Adrenal gland (tissue), 5 donors: ENCODE measurements around the gene TEDC1.

Experiments
- CTCF ChIP-seq, 6 experiments: fragments of 450-650 bp in 4 of 6; fragments of 200-600 bp in 2 of 6; sonication (generic) in 1 of 6; IDR thresholded peaks; 1 replicate in 5 of 6; 2 replicates in 1 of 6; pipeline versions ENCODE4 v1.5.1 to v1.8.0; 2016 to 2021; ENCODE audit warnings: antibody characterized with exemption in 6 of 6, mild to moderate bottlenecking in 2 of 6, moderate library complexity in 1 of 6
- POLR2A ChIP-seq, 2 donors: fragments of 450-650 bp; IDR thresholded peaks; one replicate each; pipeline ENCODE4 v1.6.1; 2017; ENCODE audit warnings: antibody characterized with exemption in 2 of 2, mild to moderate bottlenecking in 2 of 2, moderate library complexity in 1 of 2
- donor health status: DM: no; HTN: no; CAD: no.

GRCh38 chr14:105465209-105466031 is 25.6 kb upstream of the TEDC1 start:
- TF ChIP-seq CTCF (IDR thresholded peaks at IDR 0.05) (no peak), POLR2A (IDR thresholded peaks at IDR 0.05) (no peak)
